Daoy (cell line): ENCODE data around the gene FAM174C. TPM values are rescaled to one million over a fixed set of nuclear protein-coding genes. Genes with fewer than 3 reads are reported as not detected.
"Not testable (repeated sequence)": the region's sequence is repeated elsewhere in the genome, so short reads cannot be mapped to it uniquely, and the experiment has no call there.

ENCODE experiments used
- DNase-seq: peaks from one replicate; pipeline ENCODE4 v3.0.0-alpha.2; 2015; ENCODE audit warnings: low read depth
- total RNA-seq: library from RNA; depleted of rRNA; stranded (reverse); fragments of >200 nt; shearing (Covaris generic); gene quantifications from 2 replicates; pipeline ENCODE4 v1.2.3, GENCODE V29; 2014; rRNA removed

Gene FAM174C
- total RNA-seq, 1 experiment from 2014 or later: 59.0 TPM

- DNase-seq: no peak
Measured at GRCh38 chr19:1317274-1318003, 42.1 kb downstream of the FAM174C start.

GRCh38 chr19:1318678-1319471 is 43.5 kb downstream of the FAM174C start:
- no peak for DNase-seq

GRCh38 chr19:1320282-1320650 is 44.9 kb downstream of the FAM174C start:
- not testable (repeated sequence) for DNase-seq

- no peak for DNase-seq
Measured at GRCh38 chr19:1321539-1321938, 46.2 kb downstream of the FAM174C start.

GRCh38 chr19:1322198-1322981 is 47.1 kb downstream of the FAM174C start:
- no peak for DNase-seq

GRCh38 chr19:1324249-1324805 is 49.0 kb downstream of the FAM174C start:
- no peak for DNase-seq

- DNase-seq: peak; percentile 89
Measured at GRCh38 chr19:1324806-1325567, 49.7 kb downstream of the FAM174C start.

- no peak for DNase-seq
Measured at GRCh38 chr19:1325568-1326294, 50.4 kb downstream of the FAM174C start.

- no peak for DNase-seq
Measured at GRCh38 chr19:1327125-1327524, 51.8 kb downstream of the FAM174C start.

Other genes starting within 250 kb of the FAM174C start
- 162 and 166 TPM in 2 replicates for gene CNN2, start 248.9 kb upstream of the FAM174C start, total RNA-seq
- 0.89 and 0.97 TPM in 2 replicates for gene ABCA7, start 235.4 kb upstream of the FAM174C start, total RNA-seq
- 4.3 and 11.6 TPM in 2 replicates for gene ARHGAP45, start 208.4 kb upstream of the FAM174C start, total RNA-seq
- gene POLR2E, start 180.2 kb upstream of the FAM174C start, total RNA-seq: 124 and 148 TPM in 2 replicates
- 357 and 373 TPM in 2 replicates for gene GPX4, start 171.5 kb upstream of the FAM174C start, total RNA-seq
- 28.1 and 37.7 TPM in 2 replicates for gene SBNO2, start 101.3 kb upstream of the FAM174C start, total RNA-seq
- gene STK11, start 69.8 kb upstream of the FAM174C start, total RNA-seq: 72.7 and 83.5 TPM in 2 replicates
- gene CBARP, start 37.5 kb upstream of the FAM174C start, total RNA-seq: 0.86 and 1.8 TPM in 2 replicates
- 41.4 and 82.8 TPM in 2 replicates for gene ATP5F1D, start 33.8 kb upstream of the FAM174C start, total RNA-seq
- gene MIDN, start 26.9 kb upstream of the FAM174C start, total RNA-seq: 8.7 and 14.3 TPM in 2 replicates
- 234 and 288 TPM in 2 replicates for gene CIRBP, start 6.2 kb upstream of the FAM174C start, total RNA-seq
- 0.17 and 0.21 TPM in 2 replicates for gene EFNA2, start 10.3 kb downstream of the FAM174C start, total RNA-seq
- gene NDUFS7, start 108.4 kb downstream of the FAM174C start, total RNA-seq: 91.7 and 124 TPM in 2 replicates
- 23.5 and 26.3 TPM in 2 replicates for gene GAMT, start 126.0 kb downstream of the FAM174C start, total RNA-seq
- 96.2 and 115 TPM in 2 replicates for gene DAZAP1, start 132.1 kb downstream of the FAM174C start, total RNA-seq
- gene RPS15, start 162.9 kb downstream of the FAM174C start, total RNA-seq: 2,933 and 3,531 TPM in 2 replicates
- 0.17 TPM in 1 of 2 replicates, not detected in the other for gene APC2, start 174.6 kb downstream of the FAM174C start, total RNA-seq
- 45.8 and 53.9 TPM in 2 replicates for gene C19orf25, start 203.7 kb downstream of the FAM174C start, total RNA-seq
- gene PCSK4, start 214.8 kb downstream of the FAM174C start, total RNA-seq: 0.11 and 1.3 TPM in 2 replicates
- 2.3 and 3.7 TPM in 2 replicates for gene REEP6, start 215.7 kb downstream of the FAM174C start, total RNA-seq
- 0.57 TPM in 1 of 2 replicates, not detected in the other for gene ADAMTSL5, start 237.5 kb downstream of the FAM174C start, total RNA-seq
- not detected in 2 replicates for gene PLK5, start 248.5 kb downstream of the FAM174C start, total RNA-seq